Amniotic stem cell (primary cell): ENCODE data around the gene GADD45B.
A peak's percentile ranks its signal among the peaks of the same experiment; 100 is the strongest.
"Not testable (repeated sequence)": the region's sequence is repeated elsewhere in the genome, so short reads cannot be mapped to it uniquely, and the experiment has no call there.

Source experiments
- DNase-seq: peaks from one replicate; lab custom pipeline; 2025; lab: John Stamatoyannopoulos, UW

GADD45B gene

GRCh38 chr19:2469102-2469914, 6.6 kb upstream of the GADD45B start:
- DNase-seq: no peak

DNA sequence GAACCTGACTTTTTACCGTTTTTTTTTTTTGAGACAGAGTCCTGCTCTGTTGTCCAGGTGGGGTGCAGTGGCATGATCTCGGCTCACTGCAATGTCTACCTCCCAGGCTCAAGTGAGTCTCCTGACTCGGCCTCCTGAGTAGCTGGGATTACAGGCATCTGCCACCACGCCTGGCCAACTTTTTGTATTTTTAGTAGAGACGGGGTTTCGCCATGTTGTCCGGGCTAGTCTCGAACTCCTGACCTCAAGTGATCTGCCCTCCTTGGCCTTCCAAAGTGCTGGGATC, 6.1 kb upstream of the GADD45B start:
- not testable (repeated sequence) for DNase-seq

DNA sequence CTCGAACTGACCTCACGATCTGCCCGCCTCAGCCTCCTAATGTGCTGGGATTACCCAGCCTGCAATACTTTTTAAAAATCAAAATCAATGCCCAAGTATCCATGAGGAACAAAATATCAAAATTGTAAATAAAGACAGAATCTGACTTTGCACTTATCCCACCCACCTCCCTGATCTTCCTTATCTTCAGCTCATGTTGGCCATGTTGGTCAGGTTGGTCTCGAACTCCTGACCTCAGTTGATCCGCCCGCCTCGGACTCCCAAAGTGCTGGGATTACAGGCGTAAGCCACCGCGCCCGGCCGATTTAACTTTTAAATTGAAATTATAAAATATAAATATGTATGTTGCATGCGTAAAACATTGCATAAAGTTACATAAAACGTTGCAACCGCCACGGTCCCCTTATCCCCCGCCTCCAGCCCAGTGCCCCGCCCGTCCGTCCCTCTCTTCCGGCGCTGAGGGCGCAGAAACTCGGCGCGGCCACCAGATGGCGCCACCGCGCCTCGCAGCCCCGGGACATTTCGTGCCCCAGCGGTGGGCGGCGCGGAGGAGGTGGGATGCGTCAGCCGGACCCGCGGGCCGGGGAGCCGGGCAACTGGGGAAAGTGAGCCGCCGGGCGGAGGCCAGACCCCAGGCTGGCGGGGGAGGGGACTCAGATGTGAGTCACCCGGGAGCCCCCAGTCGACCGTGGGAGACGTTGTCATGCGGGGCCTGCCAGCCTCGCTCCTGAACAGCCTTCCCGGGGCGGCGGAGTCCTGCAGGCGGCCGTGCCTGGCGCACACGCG, 1.5 kb upstream of the GADD45B start:
- DNase-seq: peak; percentile 81

DNA sequence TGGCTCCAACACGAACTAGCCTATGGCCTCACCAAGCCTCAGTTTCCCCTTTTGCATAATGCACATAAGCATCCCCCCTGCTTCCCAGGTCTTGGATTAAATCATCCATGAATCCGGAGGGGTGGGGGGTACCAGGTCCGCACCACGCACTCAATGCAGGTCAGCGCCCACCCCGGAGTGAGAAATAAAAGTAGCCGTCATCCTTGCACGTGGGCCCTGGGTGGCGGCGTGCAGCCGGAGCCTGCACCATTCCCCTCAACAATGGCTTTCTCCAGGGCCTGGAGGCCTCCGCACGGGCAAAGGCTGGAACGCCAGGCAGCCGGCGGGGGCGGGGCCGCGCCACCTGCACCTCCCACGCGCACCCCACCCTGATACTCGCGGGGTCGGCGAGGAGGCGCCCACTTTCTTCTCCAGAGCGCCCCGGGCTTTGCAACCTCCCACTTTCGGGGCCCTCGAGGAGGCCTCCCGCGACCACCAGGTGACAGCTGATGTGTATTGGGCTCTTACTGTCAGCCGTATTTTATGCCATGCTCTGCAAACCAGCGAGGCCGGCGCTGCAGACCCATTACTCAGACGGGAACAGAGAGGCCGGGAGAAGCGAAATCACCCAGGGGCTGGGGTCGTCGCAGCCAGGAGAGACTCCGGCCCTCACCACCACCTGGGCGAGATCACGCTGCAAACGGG, 767 bp upstream of the GADD45B start:
- no peak for DNase-seq

GRCh38 chr19:2476451-2477140, 669 bp downstream of the GADD45B start:
- DNase-seq: no peak

DNA sequence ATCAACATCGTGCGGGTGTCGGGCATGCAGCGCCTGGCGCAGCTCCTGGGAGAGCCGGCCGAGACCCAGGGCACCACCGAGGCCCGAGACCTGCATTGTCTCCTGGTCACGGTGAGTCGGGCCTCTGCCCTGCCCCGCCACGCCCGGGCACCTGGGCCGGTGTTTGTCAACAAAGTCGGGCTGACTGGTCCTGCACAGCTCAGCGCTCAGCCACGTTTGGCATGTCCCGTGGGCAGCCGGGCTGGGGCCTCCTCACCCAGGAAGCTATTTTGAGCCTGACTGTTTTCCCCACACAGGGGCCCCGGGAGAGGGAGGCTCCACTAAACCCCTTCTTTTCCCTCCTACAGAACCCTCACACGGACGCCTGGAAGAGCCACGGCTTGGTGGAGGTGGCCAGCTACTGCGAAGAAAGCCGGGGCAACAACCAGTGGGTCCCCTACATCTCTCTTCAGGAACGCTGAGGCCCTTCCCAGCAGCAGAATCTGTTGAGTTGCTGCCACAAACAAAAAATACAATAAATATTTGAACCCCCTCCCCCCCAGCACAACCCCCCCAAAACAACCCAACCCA, 1.3 kb downstream of the GADD45B start:
- DNase-seq: no peak

GRCh38 chr19:2477732-2478191, 1.8 kb downstream of the GADD45B start:
- DNase-seq: no peak

GRCh38 chr19:2478278-2478755, 2.4 kb downstream of the GADD45B start:
- DNase-seq: no peak

- DNase-seq: no peak
Measured at GRCh38 chr19:2478756-2479555, 3.0 kb downstream of the GADD45B start.

DNA sequence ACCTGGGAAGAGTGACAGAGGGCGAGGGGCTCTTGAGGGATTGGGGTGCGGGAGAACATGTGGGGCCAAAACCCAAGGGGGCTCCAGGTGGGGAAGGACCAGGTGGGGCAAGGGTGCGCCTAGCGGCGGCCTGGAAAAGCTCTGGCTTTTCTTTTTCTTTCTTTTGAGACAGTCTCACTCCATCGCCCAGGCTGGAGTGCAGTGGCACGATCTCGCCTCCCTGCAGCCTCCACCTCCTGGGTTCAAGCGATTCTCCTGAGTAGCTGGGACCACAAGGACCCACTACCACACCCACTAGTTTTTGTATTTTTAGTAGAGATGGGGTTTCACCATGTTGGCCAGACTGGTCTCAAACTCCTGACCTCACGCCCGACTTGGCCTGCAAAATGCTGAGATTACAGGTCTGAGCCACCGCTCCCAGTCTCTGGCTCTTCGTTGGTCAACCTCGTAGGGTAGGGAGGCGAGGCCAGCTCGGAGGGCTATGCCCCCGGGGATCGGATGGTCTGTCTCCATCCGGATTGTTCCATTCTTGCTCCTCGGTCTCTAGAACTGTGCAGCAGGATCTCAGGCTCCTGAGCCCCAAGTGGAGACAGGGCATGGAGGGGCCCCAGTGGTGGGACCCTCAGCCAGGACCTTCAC, 3.7 kb downstream of the GADD45B start:
- DNase-seq: no peak

DNA sequence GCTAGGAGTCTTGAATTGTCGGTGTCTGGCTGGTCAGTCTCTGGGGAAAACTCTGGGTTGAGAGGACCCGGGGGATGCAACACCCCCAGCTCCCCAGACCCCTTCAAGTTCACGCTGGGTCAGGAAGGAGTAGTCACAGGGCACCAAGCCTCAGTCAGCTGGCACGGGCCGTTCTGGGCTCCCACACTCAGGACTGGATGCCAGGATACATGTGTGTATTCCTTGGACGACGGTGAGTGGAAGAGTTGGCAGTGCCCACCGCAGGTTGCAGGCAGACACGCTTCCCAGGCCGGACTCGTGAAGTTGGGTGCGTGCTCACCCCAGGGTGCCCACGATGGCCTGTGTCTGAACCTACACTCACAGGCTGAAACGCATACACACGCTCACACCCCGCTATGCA, 5.5 kb downstream of the GADD45B start:
- DNase-seq: no peak

- DNase-seq: no peak
Measured at GRCh38 chr19:2482354-2483038, 6.6 kb downstream of the GADD45B start.

GRCh38 chr19:2483084-2483483, 7.2 kb downstream of the GADD45B start:
- no peak for DNase-seq

- DNase-seq: no peak
Measured at GRCh38 chr19:2483484-2484151, 7.7 kb downstream of the GADD45B start.

DNA sequence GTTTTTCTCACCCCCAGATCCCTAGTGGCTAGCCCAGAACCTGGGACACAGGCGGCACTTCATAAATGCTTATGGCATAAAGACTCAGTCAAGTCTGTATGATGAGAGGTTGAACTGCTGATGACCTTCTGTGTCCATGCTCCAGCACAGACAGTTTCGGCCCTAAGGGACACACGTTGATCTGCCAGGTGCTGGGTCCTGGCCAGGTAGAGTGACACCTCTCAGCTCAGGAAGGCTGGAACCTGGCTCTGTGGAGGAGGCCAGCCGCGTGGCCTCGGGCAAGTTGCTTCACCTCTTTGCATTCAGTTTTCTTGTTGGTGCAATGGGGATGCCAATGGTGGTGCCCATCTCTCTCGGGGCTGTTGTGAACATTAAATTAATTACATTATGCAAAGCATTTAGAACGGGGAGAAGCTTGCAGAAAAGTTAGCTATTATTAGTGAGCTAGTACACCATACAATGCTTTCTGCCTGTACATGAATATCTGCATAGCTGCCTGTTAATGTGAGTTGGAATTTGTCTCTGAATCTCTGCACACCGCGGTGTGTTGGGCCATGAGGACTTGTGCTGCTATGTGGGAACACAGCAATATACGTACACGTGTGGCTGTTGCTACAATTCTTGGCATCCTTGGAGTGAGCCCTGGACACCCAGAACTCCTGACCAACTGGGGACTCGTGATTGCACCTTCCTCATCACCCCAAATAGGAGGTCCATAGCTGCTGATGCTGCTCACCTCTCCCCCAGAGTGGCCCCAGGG, 8.4 kb downstream of the GADD45B start:
- DNase-seq: no peak

DNA sequence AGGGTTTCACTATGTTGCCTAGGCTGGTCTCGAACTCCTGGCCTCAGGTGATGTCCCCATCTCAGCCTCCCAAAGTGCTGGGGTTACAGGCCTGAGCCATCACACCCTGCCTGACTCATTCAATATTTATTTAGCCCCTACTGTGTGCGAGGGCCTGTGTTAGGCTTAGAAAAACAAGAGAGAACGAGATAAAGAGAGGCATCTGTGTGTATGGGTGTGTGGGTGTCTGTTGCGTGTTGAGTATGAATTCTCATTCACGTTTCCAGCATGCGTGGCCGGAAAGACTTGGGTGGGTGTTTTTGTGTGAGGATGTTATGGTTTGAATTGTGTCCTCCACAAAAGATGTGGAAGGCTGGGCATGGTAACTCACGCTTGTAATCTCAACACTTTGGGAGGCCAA, 9.5 kb downstream of the GADD45B start:
- no peak for DNase-seq

- no peak for DNase-seq
Measured at GRCh38 chr19:2487090-2487489, 11.2 kb downstream of the GADD45B start.

- DNase-seq: no peak
Measured at GRCh38 chr19:2487842-2488241, 11.9 kb downstream of the GADD45B start.
